PC-9 (cell line): ENCODE data around the gene C20orf144.

Experiments used
- EZH2 ChIP-seq: fragments of 200-600 bp; sonication (generic); IDR thresholded peaks from 2 replicates; pipeline ENCODE4 v1.8.0; 2017; ENCODE audit warnings: antibody characterized with exemption, low read depth
- TF ChIP-seq, protein P1 (sequence below): fragments of 200-600 bp; sonication (generic); conservative IDR thresholded peaks from 2 replicates; pipeline ENCODE4 v1.6.1; 2017; ENCODE audit warnings: mixed run types, antibody characterized with exemption, mild to moderate bottlenecking, moderate library complexity

DNA sequence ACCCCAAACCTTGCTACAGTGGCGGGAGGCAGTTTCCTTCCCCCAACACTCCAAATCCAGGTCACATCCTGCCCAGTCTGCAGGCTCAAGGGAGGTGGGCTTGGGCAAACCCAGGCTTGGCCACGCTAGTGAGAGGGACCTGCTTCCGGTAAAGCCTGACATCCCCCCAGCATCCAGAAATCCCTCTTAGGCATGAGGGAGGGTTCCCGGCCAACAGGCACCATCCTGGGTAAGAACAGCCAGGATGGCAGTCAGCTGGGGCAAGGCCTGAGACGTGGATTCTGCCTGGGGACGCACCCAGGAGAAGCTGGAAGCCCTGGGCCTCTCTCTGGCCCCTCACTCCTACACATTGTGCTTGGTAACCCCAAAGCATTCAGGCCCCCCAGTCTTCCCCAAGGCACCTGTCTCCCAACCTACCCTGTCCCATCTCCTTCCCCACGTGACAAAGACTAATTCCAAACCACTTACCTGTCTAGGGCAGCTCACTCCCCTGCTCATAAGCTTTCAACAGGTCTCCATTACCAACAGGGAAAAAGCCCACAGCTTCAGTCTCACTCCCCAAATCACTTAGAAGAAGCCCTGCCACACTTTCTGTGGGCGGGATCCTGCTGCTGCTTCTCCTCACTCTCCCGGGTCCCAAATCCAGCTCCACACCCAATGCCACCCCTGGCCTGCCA lies 2.1 kb downstream of the C20orf144 start:
- TF ChIP-seq, protein P1, sequence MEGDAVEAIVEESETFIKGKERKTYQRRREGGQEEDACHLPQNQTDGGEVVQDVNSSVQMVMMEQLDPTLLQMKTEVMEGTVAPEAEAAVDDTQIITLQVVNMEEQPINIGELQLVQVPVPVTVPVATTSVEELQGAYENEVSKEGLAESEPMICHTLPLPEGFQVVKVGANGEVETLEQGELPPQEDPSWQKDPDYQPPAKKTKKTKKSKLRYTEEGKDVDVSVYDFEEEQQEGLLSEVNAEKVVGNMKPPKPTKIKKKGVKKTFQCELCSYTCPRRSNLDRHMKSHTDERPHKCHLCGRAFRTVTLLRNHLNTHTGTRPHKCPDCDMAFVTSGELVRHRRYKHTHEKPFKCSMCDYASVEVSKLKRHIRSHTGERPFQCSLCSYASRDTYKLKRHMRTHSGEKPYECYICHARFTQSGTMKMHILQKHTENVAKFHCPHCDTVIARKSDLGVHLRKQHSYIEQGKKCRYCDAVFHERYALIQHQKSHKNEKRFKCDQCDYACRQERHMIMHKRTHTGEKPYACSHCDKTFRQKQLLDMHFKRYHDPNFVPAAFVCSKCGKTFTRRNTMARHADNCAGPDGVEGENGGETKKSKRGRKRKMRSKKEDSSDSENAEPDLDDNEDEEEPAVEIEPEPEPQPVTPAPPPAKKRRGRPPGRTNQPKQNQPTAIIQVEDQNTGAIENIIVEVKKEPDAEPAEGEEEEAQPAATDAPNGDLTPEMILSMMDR: no peak
- no peak for TF ChIP-seq EZH2
